H9 (cell line): ENCODE data around the gene EBNA1BP2. TPM values are rescaled to one million over a fixed set of nuclear protein-coding genes. Genes with fewer than 3 reads are reported as not detected.

Experiments used
- DNase-seq: peaks from one replicate; pipeline ENCODE4 v3.0.0-alpha.2; 2017
- H2AFZ ChIP-seq: one replicate; pipeline ENCODE4 v1.6.1; 2013; ENCODE audit warnings: mild to moderate bottlenecking, low read length, control low read depth, moderate library complexity
- H2AK5ac ChIP-seq: 2 replicates; pipeline ENCODE4 v1.6.1; 2013; ENCODE audit warnings: low read length, control low read depth, mixed read lengths; ENCODE audit not compliant: insufficient read length
- H2BK120ac ChIP-seq: one replicate; pipeline ENCODE4 v1.6.1; 2013; ENCODE audit warnings: low read depth, mild to moderate bottlenecking, low read length, control low read depth, inconsistent platforms; ENCODE audit not compliant: poor library complexity, severe bottlenecking
- H2BK12ac ChIP-seq: 2 replicates; pipeline ENCODE4 v1.6.1; 2013; ENCODE audit warnings: low read length, control low read depth, mixed read lengths, low read depth; ENCODE audit not compliant: insufficient read length
- H2BK15ac ChIP-seq: 2 replicates; pipeline ENCODE4 v1.6.1; 2013; ENCODE audit warnings: low read depth, low read length, control low read depth
- H2BK20ac ChIP-seq: one replicate; pipeline ENCODE4 v1.6.1; 2013; ENCODE audit warnings: low read depth, mild to moderate bottlenecking, low read length, control low read depth, inconsistent platforms; ENCODE audit not compliant: poor library complexity, severe bottlenecking
- H2BK5ac ChIP-seq: 2 replicates; pipeline ENCODE4 v1.6.1; 2013; ENCODE audit warnings: low read length, control low read depth, mixed read lengths; ENCODE audit not compliant: insufficient read length
- H3K14ac ChIP-seq: 2 replicates; pipeline ENCODE4 v1.6.1; 2013; ENCODE audit warnings: low read length, control low read depth; ENCODE audit not compliant: insufficient read depth
- H3K18ac ChIP-seq: 2 replicates; pipeline ENCODE4 v1.6.1; 2013; ENCODE audit warnings: low read depth, mild to moderate bottlenecking, mixed read lengths, low read length, control low read depth; ENCODE audit not compliant: insufficient read length
- H3K23ac ChIP-seq: 2 replicates; pipeline ENCODE4 v1.6.1; 2013; ENCODE audit warnings: low read length, control low read depth, mixed read lengths, low read depth; ENCODE audit not compliant: insufficient read length
- H3K23me2 ChIP-seq: 2 replicates; pipeline ENCODE4 v1.6.1; 2013; ENCODE audit warnings: low read depth, mild to moderate bottlenecking, mixed read lengths, low read length, control low read depth; ENCODE audit not compliant: insufficient read length, poor library complexity, severe bottlenecking
- H3K27ac ChIP-seq: 2 replicates; pipeline ENCODE4 v1.5.1; 2013; ENCODE audit warnings: low read length, control low read depth, mixed read lengths, low read depth; ENCODE audit not compliant: insufficient read length
- H3K27me3 ChIP-seq: 2 replicates; pipeline ENCODE4 v1.6.1; 2013; ENCODE audit warnings: low read length, control low read depth, inconsistent platforms; ENCODE audit not compliant: insufficient read depth
- H3K4ac ChIP-seq: 2 replicates; pipeline ENCODE4 v1.6.1; 2013; ENCODE audit warnings: low read depth, mild to moderate bottlenecking, control low read depth, inconsistent platforms, low read length, moderate library complexity
- H3K4me1 ChIP-seq: 2 replicates; pipeline ENCODE4 v1.6.1; 2013; ENCODE audit warnings: low read length, control low read depth, inconsistent platforms; ENCODE audit not compliant: insufficient read depth
- H3K4me2 ChIP-seq: 2 replicates; pipeline ENCODE4 v1.6.1; 2013; ENCODE audit warnings: low read length, control low read depth, mixed read lengths; ENCODE audit not compliant: insufficient read length, insufficient read depth
- H3K56ac ChIP-seq: 2 replicates; pipeline ENCODE4 v1.6.1; 2013; ENCODE audit warnings: low read depth, mild to moderate bottlenecking, mixed read lengths, low read length, control low read depth; ENCODE audit not compliant: insufficient read length
- H3K79me1 ChIP-seq: 2 replicates; pipeline ENCODE4 v1.6.1; 2013; ENCODE audit warnings: low read depth, mild to moderate bottlenecking, moderate library complexity, low read length, control low read depth, inconsistent platforms; ENCODE audit not compliant: insufficient read depth, poor library complexity, severe bottlenecking
- H3K79me2 ChIP-seq: 2 replicates; pipeline ENCODE4 v1.6.1; 2013; ENCODE audit warnings: low read length, control low read depth, inconsistent platforms; ENCODE audit not compliant: insufficient read depth
- H3K9ac ChIP-seq: 2 replicates; pipeline ENCODE4 v1.6.1; 2013; ENCODE audit warnings: low read length, control low read depth, mixed read lengths; ENCODE audit not compliant: insufficient read length; ENCODE audit errors: extremely low read depth
- H3K9me3 ChIP-seq: one replicate; pipeline ENCODE4 v1.6.1; 2013; ENCODE audit warnings: low read depth, low read length, inconsistent platforms; ENCODE audit not compliant: control insufficient read depth
- H3T11ph ChIP-seq: one replicate; pipeline ENCODE4 v1.6.1; 2013; ENCODE audit warnings: mild to moderate bottlenecking, low read length, control low read depth, inconsistent platforms
- H4K20me1 ChIP-seq: one replicate; pipeline ENCODE4 v1.6.1; 2013; ENCODE audit not compliant: control insufficient read depth, insufficient read length, insufficient read depth
- H4K5ac ChIP-seq: 2 replicates; pipeline ENCODE4 v1.6.1; 2013; ENCODE audit warnings: low read depth, mild to moderate bottlenecking, mixed read lengths, low read length, control low read depth; ENCODE audit not compliant: insufficient read length
- H4K8ac ChIP-seq: replicated peaks from 2 replicates; pipeline ENCODE4 v1.6.1; 2013; ENCODE audit warnings: low read length, control low read depth, mixed read lengths, low read depth; ENCODE audit not compliant: insufficient read length
- H4K91ac ChIP-seq: 2 replicates; pipeline ENCODE4 v1.6.1; 2013; ENCODE audit warnings: low read depth, mild to moderate bottlenecking, moderate library complexity, mixed read lengths, low read length, control low read depth; ENCODE audit not compliant: insufficient read length
- H3K27ac Mint-ChIP-seq, 3 experiments: 2 replicates in 2 of 3; 3 replicates in 1 of 3; pipeline ENCODE4 v1.8.0; 2020 to 2021; ENCODE audit warnings: mixed read lengths in 3 of 3, mild to moderate bottlenecking in 1 of 3, moderate library complexity in 1 of 3
- H3K27me3 Mint-ChIP-seq: 2 replicates; pipeline ENCODE4 v1.8.0; 2021; ENCODE audit warnings: low read depth, mild to moderate bottlenecking, moderate library complexity, mixed read lengths
- H3K36me3 Mint-ChIP-seq, 3 experiments: 2 replicates in 2 of 3; 3 replicates in 1 of 3; pipeline ENCODE4 v1.8.0; 2020 to 2021; ENCODE audit warnings: low read depth in 3 of 3, mixed read lengths in 3 of 3; ENCODE audit not compliant: insufficient read depth in 1 of 3
- H3K4me1 Mint-ChIP-seq, 2 experiments: 2 replicates each; pipeline ENCODE4 v1.8.0; 2020; ENCODE audit warnings: mixed read lengths in 2 of 2
- H3K4me3 Mint-ChIP-seq, 2 experiments: 2 replicates in 1 of 2; 3 replicates in 1 of 2; pipeline ENCODE4 v1.8.0; 2020 to 2021; ENCODE audit warnings: mild to moderate bottlenecking in 2 of 2, mixed read lengths in 2 of 2, moderate library complexity in 1 of 2
- H3K9me3 Mint-ChIP-seq, 2 experiments: 2 replicates in 1 of 2; 3 replicates in 1 of 2; pipeline ENCODE4 v1.8.0; 2020; ENCODE audit warnings: mild to moderate bottlenecking in 2 of 2, mixed read lengths in 2 of 2, moderate library complexity in 1 of 2
- CTCF ChIP-seq: fragments of 200-600 bp; sonication (generic); conservative IDR thresholded peaks from 3 replicates; pipeline ENCODE4 v1.8.0; 2021; ENCODE audit warnings: antibody characterized with exemption, mild to moderate bottlenecking
- WGBS: extraction: QIAGEN DNeasy Blood & Tissue Kit; methylation state at CpG from one replicate; pipeline ENCODE4 v1.1.7; 2013; ENCODE audit warnings: missing lambda C conversion rate, low lambda C conversion rate, mixed read lengths; ENCODE audit not compliant: insufficient read length; ENCODE audit errors: extremely low coverage; 5-methylcytosine and 5-hydroxymethylcytosine counted together
- total RNA-seq: library from RNA; stranded (reverse); gene quantifications from 2 replicates; pipeline ENCODE4 v1.2.1, GENCODE V29; 2021

The EBNA1BP2 gene
- total RNA-seq, 1 experiment from 2014 or later, result 84.7 TPM

- H3K4me1 Mint-ChIP-seq, result peaks cover 6% of the 10 kb centered on the region in 2 experiments; a peak in 3 of 4 replicates
- peaks cover 27 to 30% of the 10 kb centered on the region in 2 experiments for H3K9me3 Mint-ChIP-seq
Measured at GRCh38 chr1:43129426-43129825, 42.7 kb downstream of the EBNA1BP2 start.

More at GRCh38 chr1:43129426-43129825, 42.7 kb downstream of the EBNA1BP2 start:
- Histone ChIP-seq H2BK15ac (no peak overlapping the region), H3K56ac (no peak overlapping the region), H3T11ph (no peak overlapping the region), H4K20me1 (no peaks in the 10 kb centered on the region), H3K27me3 (no peaks in the 10 kb centered on the region), H3K23ac (no peak overlapping the region), H2BK12ac (no peak overlapping the region), H3K9me3 (peaks cover 5% of the 10 kb centered on the region), H3K23me2 (no peaks in the 10 kb centered on the region), H4K8ac (no peak overlapping the region), H2BK5ac (no peak overlapping the region), H3K4ac (no peak overlapping the region), H3K79me1 (no peaks in the 10 kb centered on the region), H3K4me2 (no peak overlapping the region), H4K91ac (no peak overlapping the region), H2AFZ (no peak overlapping the region), H3K14ac (no peak overlapping the region), H4K5ac (no peak overlapping the region), H2BK120ac (no peak overlapping the region), H3K4me1 (no peaks in the 10 kb centered on the region), H3K9ac (no peak overlapping the region), H3K27ac (no peak overlapping the region), H2BK20ac (no peak overlapping the region), H2AK5ac (no peak overlapping the region), H3K18ac (no peak overlapping the region), H3K79me2 (no peaks in the 10 kb centered on the region)
- WGBS, result no CpG with 5 or more reads among the region's 5 CpGs
- Mint-ChIP-seq H3K27me3 (no peaks in the 10 kb centered on the region), H3K4me3 (no peak overlapping the region), H3K27ac (no peak overlapping the region), H3K36me3 (peaks cover 37 to 69% (median 67%) of the 10 kb centered on the region in 3 experiments)
- no peak for TF ChIP-seq CTCF
- no peak for DNase-seq
